SK-N-SH treated with all-trans-retinoic acid at 6 μM for 48 hours (cell line): ENCODE results near the gene ZNF586.
"Not testable (repeated sequence)": the region's sequence is repeated elsewhere in the genome, so short reads cannot be mapped to it uniquely, and the experiment has no call there.

Source experiments
- ARNTL ChIP-seq: fragments of 450-650 bp; formaldehyde crosslinking; IDR thresholded peaks from 2 replicates; pipeline ENCODE4 v1.5.0; 2020; ENCODE audit warnings: low read depth, mild to moderate bottlenecking, moderate library complexity, borderline replicate concordance
- BACH2 ChIP-seq: fragments of 250-450 bp; sonication (Bioruptor Pico); IDR thresholded peaks from 2 replicates; pipeline ENCODE4 v1.9.0; 2021; ENCODE audit warnings: mild to moderate bottlenecking, borderline replicate concordance
- CREB5 ChIP-seq: fragments of 250-450 bp; sonication (Bioruptor Pico); IDR thresholded peaks from 2 replicates; pipeline ENCODE4 v1.5.1; 2020; ENCODE audit warnings: low read depth, mild to moderate bottlenecking, moderate library complexity
- CSRNP3 ChIP-seq: fragments of 250-450 bp; sonication (Bioruptor Pico); IDR thresholded peaks from 2 replicates; pipeline ENCODE4 v1.5.1; 2021; ENCODE audit warnings: mild to moderate bottlenecking, moderate library complexity
- PATZ1 ChIP-seq: fragments of 250-450 bp; sonication (Bioruptor Pico); IDR thresholded peaks from 2 replicates; pipeline ENCODE4 v1.8.0; 2020; ENCODE audit warnings: mild to moderate bottlenecking, moderate library complexity, borderline replicate concordance
- POU6F1 ChIP-seq: fragments of 250-450 bp; sonication (Bioruptor Pico); IDR thresholded peaks from 2 replicates; pipeline ENCODE4 v1.8.0; 2021; ENCODE audit warnings: low read depth, mild to moderate bottlenecking, moderate library complexity, borderline replicate concordance
- RARB ChIP-seq: fragments of 250-450 bp; sonication (Bioruptor Pico); IDR thresholded peaks from 2 replicates; pipeline ENCODE4 v1.8.0; 2021; ENCODE audit warnings: mild to moderate bottlenecking, moderate library complexity
- SNAI2 ChIP-seq: fragments of 250-450 bp; sonication (Bioruptor Pico); IDR thresholded peaks from 2 replicates; pipeline ENCODE4 v1.5.0; 2020; ENCODE audit warnings: mild to moderate bottlenecking, moderate library complexity
- TSHZ2 ChIP-seq: fragments of 250-450 bp; sonication (Bioruptor Pico); IDR thresholded peaks from 2 replicates; pipeline ENCODE4 v1.5.0; 2020; ENCODE audit warnings: mild to moderate bottlenecking, moderate library complexity
- ZC3H10 ChIP-seq: fragments of 250-450 bp; sonication (Bioruptor Pico); IDR thresholded peaks from 2 replicates; pipeline ENCODE4 v1.5.1; 2021; ENCODE audit warnings: mild to moderate bottlenecking, moderate library complexity
- ZFP30 ChIP-seq: fragments of 450-650 bp; formaldehyde crosslinking; IDR thresholded peaks from 2 replicates; pipeline ENCODE4 v1.5.0; 2022; ENCODE audit warnings: mild to moderate bottlenecking, moderate library complexity
- ZNF70 ChIP-seq: fragments of 450-650 bp; formaldehyde crosslinking; IDR thresholded peaks from 2 replicates; pipeline ENCODE4 v1.5.0; 2020; ENCODE audit warnings: mild to moderate bottlenecking, moderate library complexity
- ZNF8 ChIP-seq: fragments of 450-650 bp; formaldehyde crosslinking; IDR thresholded peaks from 2 replicates; pipeline ENCODE4 v1.5.0; 2020; ENCODE audit warnings: mild to moderate bottlenecking, moderate library complexity

- TF ChIP-seq POU6F1 (CRISPR knock-in tag); CSRNP3 (CRISPR knock-in tag); PATZ1; ZC3H10; ZNF8 (CRISPR knock-in tag); ZFP30 (CRISPR knock-in tag); CREB5 (CRISPR knock-in tag); ZNF70 (CRISPR knock-in tag); RARB (CRISPR knock-in tag); ARNTL; BACH2 (CRISPR knock-in tag); SNAI2; TSHZ2 (CRISPR knock-in tag): not testable (repeated sequence)
Measured at GRCh38 chr19:57738770-57739169, 30.7 kb upstream of the ZNF586 start.
